HL-60 (cell line): Measurements from ENCODE around the gene EMP3.

Source experiments
- DNase-seq, 2 experiments: peaks; one replicate each; pipeline ENCODE4 v3.0.0-alpha.2; 2010 to 2020; ENCODE audit warnings: low read depth in 1 of 2, low spot score in 1 of 2
- H3K27ac ChIP-seq: fragments of 250-450 bp; sonication (Bioruptor Pico); replicated peaks from 2 replicates; pipeline ENCODE4 v1.5.1; 2020; ENCODE audit warnings: mild to moderate bottlenecking, moderate library complexity
- H3K27me3 ChIP-seq: fragments of 250-450 bp; sonication (Bioruptor Pico); 2 replicates; pipeline ENCODE4 v1.5.1; 2021; ENCODE audit warnings: mild to moderate bottlenecking, moderate library complexity; ENCODE audit not compliant: insufficient read depth, poor library complexity, severe bottlenecking
- H3K4me3 ChIP-seq: replicated peaks from 2 replicates; pipeline ENCODE4 v1.5.1; 2011; ENCODE audit warnings: mild to moderate bottlenecking, control low read depth, low read length; ENCODE audit not compliant: insufficient read depth
- CTCF ChIP-seq: IDR thresholded peaks from one replicate; pipeline ENCODE4 v1.5.1; 2011; ENCODE audit warnings: low read length, control low read depth, inconsistent platforms; ENCODE audit not compliant: insufficient read depth
- GABPA ChIP-seq: IDR thresholded peaks from 2 replicates; pipeline ENCODE4 v1.6.1; 2012; ENCODE audit warnings: low read depth
- POLR2AphosphoS5 ChIP-seq: IDR thresholded peaks from 2 replicates; pipeline ENCODE4 v1.6.1; 2012; ENCODE audit warnings: low read depth
- SPI1 ChIP-seq: IDR thresholded peaks from 2 replicates; pipeline ENCODE4 v1.6.1; 2012; ENCODE audit warnings: low read depth, mild to moderate bottlenecking, borderline replicate concordance
- TF ChIP-seq, protein P1 (sequence below): IDR thresholded peaks from 2 replicates; pipeline ENCODE4 v1.6.1; 2012; ENCODE audit warnings: low read depth; ENCODE audit not compliant: insufficient replicate concordance

Gene EMP3

GRCh38 chr19:48342414-48342738 is 17.0 kb downstream of the EMP3 start:
- DNase-seq: no peak
- H3K27ac ChIP-seq: no peak overlapping the region
- no peaks in the 10 kb centered on the region for H3K27me3 ChIP-seq
- TF ChIP-seq GABPA (no peak), CTCF (no peak), SPI1 (no peak), POLR2AphosphoS5 (no peak)
- TF ChIP-seq, protein P1, sequence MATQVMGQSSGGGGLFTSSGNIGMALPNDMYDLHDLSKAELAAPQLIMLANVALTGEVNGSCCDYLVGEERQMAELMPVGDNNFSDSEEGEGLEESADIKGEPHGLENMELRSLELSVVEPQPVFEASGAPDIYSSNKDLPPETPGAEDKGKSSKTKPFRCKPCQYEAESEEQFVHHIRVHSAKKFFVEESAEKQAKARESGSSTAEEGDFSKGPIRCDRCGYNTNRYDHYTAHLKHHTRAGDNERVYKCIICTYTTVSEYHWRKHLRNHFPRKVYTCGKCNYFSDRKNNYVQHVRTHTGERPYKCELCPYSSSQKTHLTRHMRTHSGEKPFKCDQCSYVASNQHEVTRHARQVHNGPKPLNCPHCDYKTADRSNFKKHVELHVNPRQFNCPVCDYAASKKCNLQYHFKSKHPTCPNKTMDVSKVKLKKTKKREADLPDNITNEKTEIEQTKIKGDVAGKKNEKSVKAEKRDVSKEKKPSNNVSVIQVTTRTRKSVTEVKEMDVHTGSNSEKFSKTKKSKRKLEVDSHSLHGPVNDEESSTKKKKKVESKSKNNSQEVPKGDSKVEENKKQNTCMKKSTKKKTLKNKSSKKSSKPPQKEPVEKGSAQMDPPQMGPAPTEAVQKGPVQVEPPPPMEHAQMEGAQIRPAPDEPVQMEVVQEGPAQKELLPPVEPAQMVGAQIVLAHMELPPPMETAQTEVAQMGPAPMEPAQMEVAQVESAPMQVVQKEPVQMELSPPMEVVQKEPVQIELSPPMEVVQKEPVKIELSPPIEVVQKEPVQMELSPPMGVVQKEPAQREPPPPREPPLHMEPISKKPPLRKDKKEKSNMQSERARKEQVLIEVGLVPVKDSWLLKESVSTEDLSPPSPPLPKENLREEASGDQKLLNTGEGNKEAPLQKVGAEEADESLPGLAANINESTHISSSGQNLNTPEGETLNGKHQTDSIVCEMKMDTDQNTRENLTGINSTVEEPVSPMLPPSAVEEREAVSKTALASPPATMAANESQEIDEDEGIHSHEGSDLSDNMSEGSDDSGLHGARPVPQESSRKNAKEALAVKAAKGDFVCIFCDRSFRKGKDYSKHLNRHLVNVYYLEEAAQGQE: no peak
- no peak overlapping the region for H3K4me3 ChIP-seq

GRCh38 chr19:48342841-48343540 is 17.6 kb downstream of the EMP3 start:
- peak in 1 of 2 experiments; percentile 32 for DNase-seq
- Histone ChIP-seq H3K27me3 (no peaks in the 10 kb centered on the region), H3K4me3 (no peak overlapping the region), H3K27ac (no peak overlapping the region)
- TF ChIP-seq POLR2AphosphoS5 (no peak), GABPA (no peak), CTCF (no peak), SPI1 (no peak)
- TF ChIP-seq, protein P1: no peak

DNA sequence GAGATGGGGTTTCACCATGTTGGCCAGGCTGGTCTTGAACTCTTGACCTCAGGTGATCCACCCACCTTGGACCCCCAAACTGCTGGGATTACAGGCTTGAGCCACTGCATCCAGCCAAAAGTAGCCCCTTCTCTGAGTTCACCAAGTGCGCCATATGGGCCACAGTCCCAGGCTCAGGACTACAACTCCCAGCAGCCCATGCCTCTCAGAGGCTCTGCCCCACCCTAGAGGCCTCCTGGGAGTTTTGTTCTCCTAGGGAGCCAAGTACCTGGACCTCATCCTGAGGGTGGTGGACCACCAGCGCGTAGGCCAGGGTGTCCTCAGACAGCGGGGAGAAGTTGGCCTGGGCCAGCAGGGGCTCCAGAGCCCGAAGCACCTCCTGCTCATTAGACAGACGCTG is 19.5 kb downstream of the EMP3 start:
- DNase-seq: no peak
- Histone ChIP-seq H3K27me3 (no peaks in the 10 kb centered on the region), H3K27ac (no peak overlapping the region), H3K4me3 (no peak overlapping the region)
- no peak for TF ChIP-seq POLR2AphosphoS5
- TF ChIP-seq GABPA: no peak
- TF ChIP-seq, protein P1: no peak
- TF ChIP-seq SPI1: no peak
- no peak for TF ChIP-seq CTCF
